LNCAP (cell line): ENCODE results near the gene SERPINB10.

Experiments used
- TF ChIP-seq, protein P1 (sequence below): fragments of 450-650 bp; IDR thresholded peaks from 2 replicates; pipeline ENCODE4 v1.5.1; 2017; ENCODE audit warnings: mild to moderate bottlenecking

Gene SERPINB10

GRCh38 chr18:63930773-63931354 lies 23.1 kb downstream of the SERPINB10 start:
- TF ChIP-seq, protein P1, sequence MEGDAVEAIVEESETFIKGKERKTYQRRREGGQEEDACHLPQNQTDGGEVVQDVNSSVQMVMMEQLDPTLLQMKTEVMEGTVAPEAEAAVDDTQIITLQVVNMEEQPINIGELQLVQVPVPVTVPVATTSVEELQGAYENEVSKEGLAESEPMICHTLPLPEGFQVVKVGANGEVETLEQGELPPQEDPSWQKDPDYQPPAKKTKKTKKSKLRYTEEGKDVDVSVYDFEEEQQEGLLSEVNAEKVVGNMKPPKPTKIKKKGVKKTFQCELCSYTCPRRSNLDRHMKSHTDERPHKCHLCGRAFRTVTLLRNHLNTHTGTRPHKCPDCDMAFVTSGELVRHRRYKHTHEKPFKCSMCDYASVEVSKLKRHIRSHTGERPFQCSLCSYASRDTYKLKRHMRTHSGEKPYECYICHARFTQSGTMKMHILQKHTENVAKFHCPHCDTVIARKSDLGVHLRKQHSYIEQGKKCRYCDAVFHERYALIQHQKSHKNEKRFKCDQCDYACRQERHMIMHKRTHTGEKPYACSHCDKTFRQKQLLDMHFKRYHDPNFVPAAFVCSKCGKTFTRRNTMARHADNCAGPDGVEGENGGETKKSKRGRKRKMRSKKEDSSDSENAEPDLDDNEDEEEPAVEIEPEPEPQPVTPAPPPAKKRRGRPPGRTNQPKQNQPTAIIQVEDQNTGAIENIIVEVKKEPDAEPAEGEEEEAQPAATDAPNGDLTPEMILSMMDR, result no peak

GRCh38 chr18:63936156-63936931 lies 28.6 kb downstream of the SERPINB10 start:
- TF ChIP-seq, protein P1, result peak; percentile 80

DNA sequence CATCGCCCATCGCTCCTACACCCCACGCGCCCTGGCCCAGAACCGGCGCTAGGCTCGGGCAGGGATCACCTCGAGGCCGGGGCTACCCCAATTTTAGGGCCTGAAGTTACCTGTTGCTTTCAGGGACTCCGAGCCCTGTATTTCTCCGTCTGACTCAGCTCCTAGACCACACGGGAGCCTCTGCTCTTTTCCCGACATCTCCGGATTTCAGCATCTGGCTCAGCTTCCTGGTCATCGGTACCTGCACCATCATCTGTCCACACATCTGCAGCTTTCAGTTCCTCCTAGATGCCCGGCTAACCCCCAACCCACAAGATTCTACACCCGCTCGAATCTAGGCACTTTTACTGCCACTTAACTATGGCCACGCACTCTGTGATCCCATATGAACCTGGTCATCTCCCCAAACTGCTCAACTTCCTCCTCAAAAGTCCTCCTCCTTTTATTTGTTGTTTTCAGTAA lies 29.2 kb downstream of the SERPINB10 start:
- TF ChIP-seq, protein P1, result no peak

DNA sequence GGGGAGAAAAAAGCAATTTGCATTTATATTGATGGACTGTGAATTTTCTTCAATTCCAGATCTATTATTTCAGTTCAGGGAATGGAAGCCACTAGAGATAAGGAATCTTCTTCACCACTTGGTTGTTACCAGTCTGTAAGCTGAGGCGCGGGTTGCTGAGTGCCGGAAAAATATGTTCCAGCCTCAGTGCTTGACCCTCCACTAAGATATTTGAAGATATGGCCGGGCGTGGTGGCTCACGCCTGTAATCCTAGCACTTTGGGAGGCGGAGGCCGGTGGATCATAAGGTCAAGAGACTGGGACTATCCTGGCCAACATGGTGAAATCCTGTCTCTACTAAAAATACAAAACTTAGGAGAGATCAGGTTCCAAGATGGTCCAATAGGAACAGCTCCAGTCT lies 32.2 kb downstream of the SERPINB10 start:
- TF ChIP-seq, protein P1, result no peak

DNA sequence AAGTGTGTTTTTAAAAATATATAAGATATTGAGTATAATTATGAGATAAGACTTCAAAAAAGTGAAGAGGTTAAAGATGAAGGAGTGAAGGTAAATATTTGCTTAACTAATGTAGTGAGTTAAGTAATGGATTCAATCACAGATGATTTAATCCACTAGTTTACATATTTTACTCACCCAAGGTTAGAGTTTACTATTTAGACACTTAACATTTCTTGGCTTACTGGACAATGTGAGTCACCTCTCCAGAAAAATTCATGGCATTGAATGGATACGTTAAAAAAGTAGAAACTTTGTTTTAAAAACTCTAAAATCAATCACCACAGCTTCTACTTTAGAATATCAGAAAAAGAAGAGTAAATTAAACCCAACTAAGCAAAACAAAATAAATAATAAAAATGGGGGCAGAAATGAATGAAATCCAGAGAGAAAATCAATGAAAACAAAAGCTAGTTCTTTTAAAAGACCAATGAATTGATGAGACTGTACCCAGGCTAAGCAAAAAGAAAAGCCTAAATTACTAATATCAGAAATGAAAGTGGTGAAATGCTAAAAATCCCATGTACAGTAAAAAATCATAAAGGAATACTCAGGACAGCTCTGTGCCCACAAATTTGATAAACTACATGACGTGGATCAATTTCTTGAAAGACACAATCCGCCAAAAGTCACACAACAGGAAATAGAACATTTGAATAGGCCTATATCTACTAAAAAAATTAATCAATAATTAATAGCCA lies 39.5 kb downstream of the SERPINB10 start:
- TF ChIP-seq, protein P1, result no peak

DNA sequence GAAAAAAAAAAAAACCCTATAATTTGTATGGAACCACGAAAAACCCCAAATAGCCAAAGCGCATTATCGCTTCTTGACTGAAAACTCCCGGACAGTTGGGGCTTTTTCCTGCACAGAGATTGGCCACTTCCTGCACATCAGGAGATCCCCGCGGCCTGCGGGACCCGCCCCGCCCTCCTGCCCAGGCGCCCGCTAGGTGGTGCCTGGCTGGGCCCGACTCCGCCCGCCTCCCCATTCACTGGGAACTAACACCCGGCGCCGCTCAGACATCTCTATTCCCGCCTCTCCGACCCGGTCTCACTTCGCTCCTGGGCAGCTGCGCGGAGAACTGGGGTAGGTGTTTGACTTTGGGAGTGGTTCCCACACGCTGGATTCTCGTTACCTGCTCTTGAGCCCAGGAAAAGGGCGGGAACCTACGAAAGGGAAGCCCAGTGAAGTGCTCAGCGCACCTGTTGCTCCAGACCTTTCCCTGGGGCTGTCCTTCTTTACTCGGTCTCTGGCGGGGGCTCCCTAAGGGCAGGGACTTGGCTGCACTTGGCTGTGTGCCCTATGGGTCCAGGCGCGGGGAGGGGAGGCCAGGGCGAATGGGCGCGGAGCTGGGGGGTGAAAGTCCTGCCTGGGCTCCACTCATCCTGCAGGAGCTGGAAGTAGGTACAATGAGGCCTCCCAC lies 41.4 kb downstream of the SERPINB10 start, which contains the start of gene HMSD:
Gene HMSD (plus strand): TSS at position 234 of the 670 bp plus-strand sequence. CDS start 4,155 bp downstream, outside the sequence.
- TF ChIP-seq, protein P1, result 0 out of 2 replicates have a peak, but pooled peaks have one; percentile 8

GRCh38 chr18:63951302-63951705 lies 43.5 kb downstream of the SERPINB10 start:
- TF ChIP-seq, protein P1, result no peak
